SK-N-SH (cell line): ENCODE measurements around the gene DAGLB.

ENCODE experiments used
- ELF1 ChIP-seq: IDR thresholded peaks from 2 replicates; pipeline ENCODE4 v1.4.0; 2012
- EP300 ChIP-seq, 2 experiments: IDR thresholded peaks; 2 replicates each; pipeline versions ENCODE4 v1.4.0 to v1.6.1; 2012; ENCODE audit warnings: borderline replicate concordance in 1 of 2, low read depth in 1 of 2, low read length in 1 of 2
- EZH2phosphoT487 ChIP-seq: fragments of 200-600 bp; sonication (generic); IDR thresholded peaks from 2 replicates; pipeline ENCODE4 v1.6.1; 2017; ENCODE audit warnings: low read depth, mixed run types, mild to moderate bottlenecking, antibody characterized with exemption, moderate library complexity, borderline replicate concordance
- FOXM1 ChIP-seq: IDR thresholded peaks from 2 replicates; pipeline ENCODE4 v1.4.0; 2012; ENCODE audit warnings: low read depth, mild to moderate bottlenecking
- JUND ChIP-seq: IDR thresholded peaks from 2 replicates; pipeline ENCODE4 v1.4.0; 2012
- RCOR1 ChIP-seq: fragments of 150-350 bp; IDR thresholded peaks from 2 replicates; pipeline ENCODE4 v1.6.1; 2017; ENCODE audit warnings: antibody characterized with exemption, low read length
- SMC3 ChIP-seq: IDR thresholded peaks from 2 replicates; pipeline ENCODE4 v1.6.1; 2012; ENCODE audit warnings: low read depth, low read length, improper control_type of control experiment
- TAF1 ChIP-seq: IDR thresholded peaks from 2 replicates; pipeline ENCODE4 v1.6.1; 2012; ENCODE audit warnings: low read depth, mild to moderate bottlenecking, low read length, moderate library complexity, borderline replicate concordance
- TCF12 ChIP-seq: IDR thresholded peaks from 2 replicates; pipeline ENCODE4 v1.4.0; 2012
- YY1 ChIP-seq: IDR thresholded peaks from 2 replicates; pipeline ENCODE4 v1.4.0; 2012; ENCODE audit warnings: low read depth, mild to moderate bottlenecking
- TF ChIP-seq, protein P1 (sequence below): fragments of 200-600 bp; sonication (generic); IDR thresholded peaks from 2 replicates; pipeline ENCODE4 v1.6.1; 2017; ENCODE audit warnings: antibody characterized with exemption, mild to moderate bottlenecking, moderate library complexity
- TF ChIP-seq, protein P2 (sequence below): IDR thresholded peaks from 2 replicates; pipeline ENCODE4; 2012
- TF ChIP-seq, protein P3 (sequence below): IDR thresholded peaks from 2 replicates; pipeline ENCODE4 v1.4.0; 2012; ENCODE audit warnings: low read depth, borderline replicate concordance

DNA sequence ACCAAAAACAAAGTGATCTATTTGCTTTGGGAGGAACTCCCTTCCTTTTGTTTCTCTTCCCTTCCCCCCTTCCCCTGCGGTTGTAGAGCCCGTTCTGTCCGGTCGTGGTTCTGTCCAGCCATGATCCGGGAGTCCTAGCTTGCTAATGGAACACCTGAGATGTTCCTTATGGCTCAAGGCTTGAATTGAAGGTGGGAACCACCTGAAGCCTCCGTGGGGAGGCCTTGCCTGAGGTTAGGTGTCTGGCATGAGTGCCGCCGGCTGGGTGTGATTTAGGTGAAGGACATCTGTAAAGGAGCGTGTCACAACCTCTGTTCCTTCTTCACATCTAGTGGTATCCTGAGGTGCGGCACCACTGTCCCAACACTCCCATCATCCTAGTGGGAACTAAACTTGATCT, 46.2 kb downstream of the DAGLB start:
- no peak for TF ChIP-seq RCOR1
- no peak for TF ChIP-seq SMC3
- TF ChIP-seq JUND, result no peak
- TF ChIP-seq, protein P1, sequence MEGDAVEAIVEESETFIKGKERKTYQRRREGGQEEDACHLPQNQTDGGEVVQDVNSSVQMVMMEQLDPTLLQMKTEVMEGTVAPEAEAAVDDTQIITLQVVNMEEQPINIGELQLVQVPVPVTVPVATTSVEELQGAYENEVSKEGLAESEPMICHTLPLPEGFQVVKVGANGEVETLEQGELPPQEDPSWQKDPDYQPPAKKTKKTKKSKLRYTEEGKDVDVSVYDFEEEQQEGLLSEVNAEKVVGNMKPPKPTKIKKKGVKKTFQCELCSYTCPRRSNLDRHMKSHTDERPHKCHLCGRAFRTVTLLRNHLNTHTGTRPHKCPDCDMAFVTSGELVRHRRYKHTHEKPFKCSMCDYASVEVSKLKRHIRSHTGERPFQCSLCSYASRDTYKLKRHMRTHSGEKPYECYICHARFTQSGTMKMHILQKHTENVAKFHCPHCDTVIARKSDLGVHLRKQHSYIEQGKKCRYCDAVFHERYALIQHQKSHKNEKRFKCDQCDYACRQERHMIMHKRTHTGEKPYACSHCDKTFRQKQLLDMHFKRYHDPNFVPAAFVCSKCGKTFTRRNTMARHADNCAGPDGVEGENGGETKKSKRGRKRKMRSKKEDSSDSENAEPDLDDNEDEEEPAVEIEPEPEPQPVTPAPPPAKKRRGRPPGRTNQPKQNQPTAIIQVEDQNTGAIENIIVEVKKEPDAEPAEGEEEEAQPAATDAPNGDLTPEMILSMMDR, result no peak
- no peak for TF ChIP-seq EZH2phosphoT487
- TF ChIP-seq ELF1, result no peak
- TF ChIP-seq, protein P2, sequence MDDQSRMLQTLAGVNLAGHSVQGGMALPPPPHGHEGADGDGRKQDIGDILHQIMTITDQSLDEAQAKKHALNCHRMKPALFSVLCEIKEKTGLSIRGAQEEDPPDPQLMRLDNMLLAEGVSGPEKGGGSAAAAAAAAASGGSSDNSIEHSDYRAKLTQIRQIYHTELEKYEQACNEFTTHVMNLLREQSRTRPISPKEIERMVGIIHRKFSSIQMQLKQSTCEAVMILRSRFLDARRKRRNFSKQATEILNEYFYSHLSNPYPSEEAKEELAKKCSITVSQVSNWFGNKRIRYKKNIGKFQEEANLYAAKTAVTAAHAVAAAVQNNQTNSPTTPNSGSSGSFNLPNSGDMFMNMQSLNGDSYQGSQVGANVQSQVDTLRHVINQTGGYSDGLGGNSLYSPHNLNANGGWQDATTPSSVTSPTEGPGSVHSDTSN, result no peak
- TF ChIP-seq, protein P3, sequence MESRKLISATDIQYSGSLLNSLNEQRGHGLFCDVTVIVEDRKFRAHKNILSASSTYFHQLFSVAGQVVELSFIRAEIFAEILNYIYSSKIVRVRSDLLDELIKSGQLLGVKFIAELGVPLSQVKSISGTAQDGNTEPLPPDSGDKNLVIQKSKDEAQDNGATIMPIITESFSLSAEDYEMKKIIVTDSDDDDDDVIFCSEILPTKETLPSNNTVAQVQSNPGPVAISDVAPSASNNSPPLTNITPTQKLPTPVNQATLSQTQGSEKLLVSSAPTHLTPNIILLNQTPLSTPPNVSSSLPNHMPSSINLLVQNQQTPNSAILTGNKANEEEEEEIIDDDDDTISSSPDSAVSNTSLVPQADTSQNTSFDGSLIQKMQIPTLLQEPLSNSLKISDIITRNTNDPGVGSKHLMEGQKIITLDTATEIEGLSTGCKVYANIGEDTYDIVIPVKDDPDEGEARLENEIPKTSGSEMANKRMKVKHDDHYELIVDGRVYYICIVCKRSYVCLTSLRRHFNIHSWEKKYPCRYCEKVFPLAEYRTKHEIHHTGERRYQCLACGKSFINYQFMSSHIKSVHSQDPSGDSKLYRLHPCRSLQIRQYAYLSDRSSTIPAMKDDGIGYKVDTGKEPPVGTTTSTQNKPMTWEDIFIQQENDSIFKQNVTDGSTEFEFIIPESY, result no peak
- no peak for TF ChIP-seq TAF1
- TF ChIP-seq YY1, result no peak
- TF ChIP-seq EP300 (IDR thresholded peaks at IDR 0.05; ENCODE audit: borderline replicate concordance in 1 of 2, low read depth in 1 of 2, low read length in 1 of 2), result no peak
- TF ChIP-seq FOXM1, result no peak
- no peak for TF ChIP-seq TCF12
